Erythroblast (primary cell): ENCODE data around the gene OSR1.

Experiments
- DNase-seq, 2 experiments: peaks; one replicate each; lab custom pipeline; 2025; lab: John Stamatoyannopoulos, UW
- GATA1 ChIP-seq: IDR thresholded peaks from 2 replicates; pipeline ENCODE4 v1.6.1; 2011; ENCODE audit warnings: low read depth, mild to moderate bottlenecking, control low read depth, low read length, moderate library complexity
- POLR2A ChIP-seq: IDR thresholded peaks from 2 replicates; pipeline ENCODE4 v1.6.1; 2011; ENCODE audit warnings: mild to moderate bottlenecking, low read length

OSR1 gene

DNA sequence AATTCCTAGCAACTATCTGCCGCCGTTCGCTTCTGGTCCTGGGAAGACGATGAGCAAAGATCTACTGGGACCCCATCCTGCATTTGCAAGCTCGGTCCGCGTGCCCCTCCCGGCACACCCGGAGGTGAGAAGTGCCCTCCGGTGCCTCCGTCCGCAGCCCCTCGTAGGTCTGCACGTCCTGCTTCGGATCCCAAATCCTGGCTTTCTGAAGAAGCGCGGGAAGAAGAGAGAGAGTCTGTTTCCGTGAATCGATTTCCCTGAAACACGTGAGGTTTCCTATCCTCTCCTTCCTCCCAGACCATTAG is 5.0 kb upstream of the OSR1 start:
- no peak for TF ChIP-seq GATA1
- no peak for TF ChIP-seq POLR2A
- DNase-seq: no peak

- no peak for TF ChIP-seq POLR2A
- no peak for TF ChIP-seq GATA1
- peak; percentile 66 to 75 for DNase-seq
Measured at GRCh38 chr2:19362755-19363473, 4.5 kb upstream of the OSR1 start.

GRCh38 chr2:19362094-19362754 is 3.8 kb upstream of the OSR1 start:
- DNase-seq: peak; percentile 9 to 35
- TF ChIP-seq POLR2A (no peak), GATA1 (no peak)

- DNase-seq: no peak
Measured at GRCh38 chr2:19361325-19361990, 3.0 kb upstream of the OSR1 start.

DNA sequence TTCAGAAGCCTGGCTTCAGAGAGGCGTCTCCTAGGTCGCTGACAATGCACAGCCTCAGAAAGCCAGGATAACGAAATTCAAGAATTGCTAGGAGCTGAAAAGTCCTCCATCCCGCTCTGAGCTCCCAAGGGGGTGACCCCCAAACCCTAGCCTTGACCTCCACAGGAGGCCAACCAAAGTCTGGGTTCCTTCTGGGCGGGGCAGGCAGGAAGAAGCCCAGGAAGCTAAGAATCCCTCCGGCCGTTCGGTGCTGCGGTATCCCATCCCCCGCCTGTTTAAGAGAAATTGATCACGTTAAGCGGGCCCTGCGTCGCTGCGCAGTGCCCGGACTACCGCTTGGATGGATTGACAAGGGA is 2.5 kb upstream of the OSR1 start:
- DNase-seq: no peak
- no peak for TF ChIP-seq POLR2A

More at GRCh38 chr2:19361325-19361990, 3.0 kb upstream of the OSR1 start:
- TF ChIP-seq GATA1 (no peak), POLR2A (no peak)

- TF ChIP-seq POLR2A: no peak
- no peak for TF ChIP-seq GATA1
- DNase-seq: no peak
Measured at GRCh38 chr2:19360266-19360965, 2.0 kb upstream of the OSR1 start.

DNA sequence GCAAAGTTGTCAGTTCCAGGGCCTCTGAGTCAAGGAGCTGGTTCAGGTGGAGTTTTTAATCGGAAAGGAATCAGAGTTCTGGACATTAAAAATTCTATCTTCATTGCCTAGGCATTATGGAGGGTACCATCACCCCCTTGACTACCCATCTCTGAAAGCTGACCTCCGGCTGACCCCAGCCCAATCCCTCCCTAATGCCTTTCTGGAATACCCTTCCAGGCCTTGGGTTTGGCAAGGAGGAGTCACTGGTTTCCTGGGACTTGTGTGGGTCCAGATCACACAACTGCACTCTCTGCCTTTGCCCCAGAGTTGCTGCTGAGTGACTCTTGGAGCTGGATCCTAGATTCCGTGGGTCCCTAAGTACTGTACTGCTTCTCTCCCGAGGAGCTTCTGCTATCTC is 1.0 kb upstream of the OSR1 start:
- DNase-seq: no peak
- TF ChIP-seq POLR2A (no peak), GATA1 (no peak)

GRCh38 chr2:19359021-19359357 is 566 bp upstream of the OSR1 start:
- TF ChIP-seq GATA1 (no peak), POLR2A (no peak)
- DNase-seq: no peak

- DNase-seq: no peak
- TF ChIP-seq POLR2A (no peak), GATA1 (no peak)
Measured at GRCh38 chr2:19357402-19358241, 801 bp downstream of the OSR1 start.

DNA sequence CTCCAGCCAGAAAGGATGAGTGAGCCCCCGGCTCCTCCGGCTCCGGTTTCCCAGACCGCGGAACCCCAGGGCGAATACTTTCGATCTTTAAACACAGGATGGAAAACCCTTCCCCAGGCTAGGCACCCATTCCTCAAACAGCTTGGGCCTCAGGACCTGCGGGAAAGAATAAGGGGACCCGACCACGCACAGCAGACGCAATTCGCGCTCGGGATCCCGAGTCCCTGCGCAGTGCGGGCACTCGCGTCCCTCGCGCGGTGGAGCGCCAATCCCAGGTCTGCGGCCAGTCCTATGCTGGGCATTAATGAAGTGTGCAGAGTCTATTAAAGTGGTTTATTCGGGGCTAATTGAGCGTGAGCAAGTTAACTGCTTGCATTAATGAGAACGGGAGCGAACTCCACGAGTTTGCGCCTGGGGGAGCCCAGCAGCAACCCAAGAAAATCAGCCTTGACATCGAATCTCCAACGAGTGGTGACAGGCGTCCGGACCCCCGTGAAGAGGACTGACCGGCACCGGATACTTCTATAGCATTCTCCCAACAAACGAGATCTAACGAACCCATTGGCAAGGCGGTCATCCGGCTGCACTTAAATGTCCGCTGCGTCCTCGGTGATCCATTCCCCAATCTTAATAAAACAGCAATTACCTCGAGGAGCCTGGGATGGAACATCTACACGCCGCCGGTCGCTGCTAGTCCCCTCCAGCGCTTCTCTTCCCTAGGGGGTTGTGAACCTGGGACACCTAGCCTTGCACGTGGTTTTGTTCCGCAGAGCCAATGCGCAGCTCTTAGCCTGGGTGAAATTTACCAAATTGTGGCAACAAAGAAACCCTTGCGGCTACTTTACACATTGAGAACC is 1.6 kb downstream of the OSR1 start:
- DNase-seq: no peak
- TF ChIP-seq GATA1: no peak
- TF ChIP-seq POLR2A: no peak

- no peak for DNase-seq
- TF ChIP-seq GATA1 (no peak), POLR2A (no peak)
Measured at GRCh38 chr2:19355931-19356544, 2.4 kb downstream of the OSR1 start.

DNA sequence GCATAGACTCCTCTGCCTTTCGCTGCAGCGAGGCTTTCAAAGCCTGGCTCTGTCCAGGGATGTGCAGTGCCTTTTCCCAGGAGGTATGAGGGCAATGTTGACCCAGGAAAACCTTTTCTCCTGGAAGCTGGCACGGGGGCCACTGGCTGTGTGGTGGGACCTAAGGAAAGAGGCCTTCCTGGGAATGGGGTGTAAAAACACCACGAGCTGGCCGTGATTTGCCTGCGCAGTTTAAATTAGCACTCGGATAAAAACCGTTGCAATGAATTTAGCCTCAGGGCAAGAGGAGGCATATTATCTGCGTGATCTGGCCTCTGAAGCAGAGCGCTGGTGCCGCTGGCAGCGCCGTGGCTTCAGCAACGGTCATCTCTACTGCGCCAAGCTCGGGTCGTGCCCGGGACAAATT is 3.0 kb downstream of the OSR1 start:
- TF ChIP-seq POLR2A (no peak), GATA1 (no peak)
- no peak for DNase-seq
